H1 (cell line): ENCODE measurements around the gene NDUFB10.

Experiments
- ATF3 ChIP-seq: IDR thresholded peaks from 2 replicates; pipeline ENCODE4 v1.6.1; 2011; ENCODE audit warnings: low read depth, mild to moderate bottlenecking, low read length; ENCODE audit not compliant: insufficient read depth
- BACH1 ChIP-seq: IDR thresholded peaks from 2 replicates; pipeline ENCODE4 v1.6.1; 2012; ENCODE audit warnings: low read length, improper control_type of control experiment
- BRCA1 ChIP-seq: IDR thresholded peaks from 2 replicates; pipeline ENCODE4 v1.6.1; 2012; ENCODE audit warnings: low read depth, low read length, improper control_type of control experiment
- CTCF ChIP-seq, 3 experiments: IDR thresholded peaks; 1 replicate in 2 of 3; 2 replicates in 1 of 3; pipeline versions ENCODE4 v1.5.1 to v1.6.1; 2011; ENCODE audit warnings: low read length in 3 of 3, mild to moderate bottlenecking in 3 of 3, inconsistent platforms in 2 of 3, low read depth in 1 of 3, moderate library complexity in 1 of 3; ENCODE audit not compliant: insufficient read depth in 1 of 3; ENCODE audit errors: control extremely low read depth in 1 of 3
- EP300 ChIP-seq, 2 experiments: IDR thresholded peaks; 1 replicate in 1 of 2; 2 replicates in 1 of 2; pipeline ENCODE4 v1.6.1; 2011 to 2012; ENCODE audit warnings: low read depth in 2 of 2, low read length in 2 of 2, mild to moderate bottlenecking in 2 of 2, borderline replicate concordance in 1 of 2, inconsistent platforms in 1 of 2, moderate library complexity in 1 of 2
- KDM1A ChIP-seq: fragments of 200-600, 300-600 bp; sonication (generic); IDR thresholded peaks from 2 replicates; pipeline ENCODE4 v1.7.1; 2016; ENCODE audit warnings: mild to moderate bottlenecking, low read length, borderline replicate concordance
- POLR2A ChIP-seq, 2 experiments: IDR thresholded peaks; 1 replicate in 1 of 2; 2 replicates in 1 of 2; pipeline ENCODE4 v1.6.1; 2011; ENCODE audit warnings: low read depth in 2 of 2, low read length in 2 of 2, mild to moderate bottlenecking in 2 of 2; ENCODE audit errors: control extremely low read depth in 1 of 2
- RFX5 ChIP-seq: IDR thresholded peaks from 2 replicates; pipeline ENCODE4 v1.6.1; 2011; ENCODE audit warnings: low read depth, low read length, improper control_type of control experiment, borderline replicate concordance
- SP1 ChIP-seq: IDR thresholded peaks from 2 replicates; pipeline ENCODE4 v1.6.1; 2011; ENCODE audit warnings: low read depth, low read length
- SUZ12 ChIP-seq: fragments of 200-600 bp; sonication (generic); IDR thresholded peaks from 2 replicates; pipeline ENCODE4 v1.6.1; 2012; ENCODE audit warnings: mild to moderate bottlenecking, inconsistent platforms, low read length, moderate library complexity, mixed read lengths
- TCF12 ChIP-seq: IDR thresholded peaks from 2 replicates; pipeline ENCODE4 v1.6.1; 2011; ENCODE audit warnings: low read depth, mild to moderate bottlenecking, low read length
- USF2 ChIP-seq: IDR thresholded peaks from 2 replicates; pipeline ENCODE4 v1.6.1; 2011; ENCODE audit warnings: low read length, improper control_type of control experiment

GRCh38 chr16:1930338-1930720 lies 29.0 kb upstream of the NDUFB10 start:
- no peak for TF ChIP-seq USF2
- TF ChIP-seq BACH1: no peak
- TF ChIP-seq RFX5: no peak
- no peak for TF ChIP-seq ATF3
- no peak for TF ChIP-seq BRCA1
- TF ChIP-seq CTCF (IDR thresholded peaks at IDR 0.05; ENCODE audit: control extremely low read depth in 1 of 3, insufficient read depth in 1 of 3, low read depth in 1 of 3, low read length in 3 of 3): no peak
- no peak for TF ChIP-seq SP1
- no peak for TF ChIP-seq SUZ12
- no peak for TF ChIP-seq POLR2A (IDR thresholded peaks at IDR 0.05; ENCODE audit: control extremely low read depth in 1 of 2, low read depth in 2 of 2, low read length in 2 of 2)
- TF ChIP-seq KDM1A: no peak
- TF ChIP-seq EP300 (IDR thresholded peaks at IDR 0.05; ENCODE audit: borderline replicate concordance in 1 of 2, low read depth in 2 of 2, low read length in 2 of 2): no peak
- TF ChIP-seq TCF12: no peak
